HUDEP-2 (cell line): ENCODE data around the gene RPS5.
A peak's percentile ranks its signal among the peaks of the same experiment; 100 is the strongest.

Source experiments
- DNase-seq, 76 experiments: peaks; one replicate each; lab custom pipeline; 2025; ENCODE audit not compliant: unreplicated experiment in 76 of 76; lab: John Stamatoyannopoulos, UW

Gene RPS5

DNA sequence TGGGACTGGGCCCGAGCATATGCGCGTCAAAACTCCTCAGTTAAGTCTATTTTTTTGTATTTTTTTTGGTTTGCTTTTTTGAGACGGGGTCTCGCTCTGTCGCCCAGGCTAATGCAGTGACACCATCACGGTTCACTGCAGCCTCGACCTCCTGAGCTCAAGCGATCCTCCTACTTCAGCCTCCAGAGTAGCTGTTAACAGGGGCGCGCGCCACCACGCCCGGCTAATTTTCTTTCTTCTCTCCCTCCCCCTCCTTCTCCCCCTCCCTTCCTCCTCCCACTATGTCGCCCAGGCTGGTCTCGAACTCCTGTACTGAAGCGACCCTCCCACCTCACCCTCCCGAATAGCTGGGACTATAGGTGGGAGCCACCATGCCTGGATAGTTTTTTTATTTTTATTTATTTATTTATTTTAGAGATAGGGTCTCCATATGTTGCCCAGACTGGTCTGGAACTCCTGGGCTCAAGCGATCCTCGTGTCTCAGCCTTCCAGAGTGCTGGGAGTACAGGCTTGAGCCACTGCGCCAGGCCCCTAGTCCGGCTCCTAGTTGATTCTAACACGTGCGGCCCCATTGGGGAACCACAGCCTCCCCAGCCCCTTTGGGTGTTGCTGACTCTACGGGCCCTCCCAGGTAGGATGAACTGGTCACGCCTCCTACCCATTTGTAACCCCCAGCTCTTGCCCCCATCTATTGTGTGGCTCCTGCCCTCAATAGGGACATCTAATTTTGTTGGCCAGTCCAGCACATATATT is 5.4 kb upstream of the RPS5 start:
- no peak for DNase-seq

DNA sequence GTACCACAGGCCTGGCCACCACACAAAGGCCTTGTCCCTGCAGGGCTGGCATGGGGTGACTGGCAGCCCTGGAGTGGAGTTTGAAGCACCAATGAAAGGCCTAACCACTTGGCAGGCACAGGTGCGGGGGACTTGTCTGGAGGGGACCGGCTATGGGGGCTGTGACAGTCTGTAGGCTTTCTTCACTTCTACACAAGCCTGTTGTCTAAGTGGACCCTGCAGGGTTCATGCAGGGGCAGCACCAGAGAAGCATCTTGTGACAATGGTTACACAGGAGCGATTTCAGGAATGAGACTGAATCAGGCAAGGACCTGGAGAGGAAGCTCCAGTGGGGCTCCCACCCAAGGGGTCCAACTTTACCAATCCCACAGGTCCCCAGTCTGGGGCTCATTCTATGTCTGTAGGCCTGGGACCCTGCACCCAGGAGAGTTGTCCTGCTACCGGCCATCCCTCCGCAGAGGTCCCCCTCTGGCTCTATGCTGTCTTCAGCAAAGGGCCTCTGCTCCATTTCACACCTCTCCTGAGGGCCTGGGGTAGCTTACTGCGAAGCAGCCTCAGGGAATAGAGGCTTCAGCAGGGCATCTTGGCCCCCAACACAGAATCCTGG is 4.0 kb upstream of the RPS5 start:
- DNase-seq: no peak

DNA sequence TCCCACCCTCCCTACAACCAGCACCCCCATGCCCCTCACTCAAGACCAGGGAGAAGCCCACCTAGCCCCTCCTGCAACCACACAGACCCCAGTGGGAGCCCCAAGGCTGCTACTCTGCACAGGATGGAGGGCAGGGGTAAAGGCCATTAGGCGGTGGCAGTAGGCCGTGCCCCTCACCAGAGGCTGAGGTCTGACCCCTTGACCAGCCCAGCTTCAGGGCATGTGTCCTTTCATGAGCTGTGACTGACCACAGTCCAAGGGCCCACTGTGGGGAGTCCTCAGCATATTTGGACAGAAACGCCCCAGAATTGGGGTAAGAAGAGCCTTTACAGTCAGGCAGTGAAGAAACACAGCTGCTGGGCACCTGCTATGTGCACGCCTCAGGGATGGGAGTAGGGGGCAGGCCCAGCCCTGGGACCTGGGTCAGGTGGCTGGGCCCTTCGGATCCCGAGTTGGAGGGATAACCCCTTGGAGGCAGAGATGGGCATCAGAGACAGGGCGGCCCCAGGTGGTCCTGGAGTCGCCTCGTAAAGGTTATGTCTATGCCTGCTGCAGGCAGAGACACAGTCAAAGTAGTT is 1.7 kb upstream of the RPS5 start:
- peak in 1 of 76 experiments; percentile 37 for DNase-seq

DNA sequence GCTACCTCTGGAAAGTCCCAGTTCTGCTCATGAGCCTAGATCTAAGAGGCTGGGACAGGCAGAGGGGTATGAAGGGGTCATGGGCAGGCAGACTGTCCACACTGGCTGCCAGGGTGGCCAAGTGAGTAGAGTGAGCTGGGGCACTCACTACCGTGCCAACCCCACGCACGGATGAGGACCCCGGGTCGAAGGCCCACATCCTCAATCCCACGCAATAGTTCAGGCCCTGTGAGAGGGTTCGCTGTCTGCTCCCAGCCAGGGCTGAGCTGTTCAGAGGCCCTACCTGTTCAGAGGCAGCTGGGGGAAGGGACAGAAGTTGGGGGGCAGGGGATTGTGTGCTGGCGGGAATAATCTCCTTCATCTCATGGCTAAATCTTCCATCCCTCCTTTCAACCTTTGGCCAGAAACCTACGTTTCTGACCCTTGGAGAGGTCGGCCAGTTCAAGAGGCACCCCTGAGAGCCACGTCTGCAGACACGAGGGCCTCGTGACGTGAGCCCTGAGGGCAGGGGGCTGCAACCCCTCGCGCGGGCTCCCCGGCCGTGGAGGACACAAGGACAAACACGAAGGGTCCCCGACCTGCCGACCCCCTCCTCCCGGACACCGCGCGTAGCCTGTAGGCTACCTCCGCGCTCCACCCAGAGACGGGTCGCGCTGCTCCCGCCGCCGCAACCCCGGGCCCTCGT is 1.0 kb upstream of the RPS5 start:
- DNase-seq: peak in 10 of 76 experiments; percentile 22 to 79 (median 50)

DNA sequence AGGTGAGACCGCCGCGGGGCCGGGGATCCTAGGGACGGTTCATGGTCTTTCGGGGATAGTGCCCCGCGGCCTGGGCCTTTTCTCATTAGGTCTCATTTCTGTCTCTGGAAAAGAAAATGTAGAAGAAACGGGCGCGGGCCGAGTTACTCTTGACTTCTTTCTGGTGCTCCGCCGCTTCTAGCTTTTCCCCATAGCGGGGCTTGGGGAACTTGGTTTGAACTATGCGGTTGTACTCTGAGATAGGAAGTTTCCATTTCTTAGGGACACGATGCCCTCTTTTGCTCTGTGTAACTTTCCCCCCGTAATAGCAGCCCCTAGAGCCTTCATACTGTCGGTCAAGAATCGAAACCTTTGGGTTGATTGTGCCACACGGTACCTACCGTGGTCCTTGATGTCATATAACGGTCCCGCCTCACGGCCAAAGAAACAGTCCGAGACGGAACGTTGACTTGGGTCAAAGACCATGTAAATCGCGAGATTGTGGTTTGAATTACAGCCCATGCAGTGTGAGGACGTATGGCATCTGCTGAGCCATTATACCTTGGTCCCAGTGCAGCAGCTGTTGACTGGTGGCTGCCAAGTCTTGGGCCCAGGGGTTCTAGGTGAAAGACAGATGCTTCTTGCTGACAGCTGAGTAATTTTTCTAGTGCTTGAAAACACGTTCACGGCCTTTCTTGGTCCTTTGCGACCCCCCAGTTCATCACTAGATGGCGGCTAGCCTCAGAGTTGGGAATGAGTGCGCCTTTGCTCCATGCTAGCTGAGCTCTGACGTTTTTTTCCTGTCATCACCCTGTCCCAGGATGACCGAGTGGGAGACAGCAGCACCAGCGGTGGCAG is 487 bp downstream of the RPS5 start:
- DNase-seq: peak in 2 of 76 experiments; percentile 17 to 31

DNA sequence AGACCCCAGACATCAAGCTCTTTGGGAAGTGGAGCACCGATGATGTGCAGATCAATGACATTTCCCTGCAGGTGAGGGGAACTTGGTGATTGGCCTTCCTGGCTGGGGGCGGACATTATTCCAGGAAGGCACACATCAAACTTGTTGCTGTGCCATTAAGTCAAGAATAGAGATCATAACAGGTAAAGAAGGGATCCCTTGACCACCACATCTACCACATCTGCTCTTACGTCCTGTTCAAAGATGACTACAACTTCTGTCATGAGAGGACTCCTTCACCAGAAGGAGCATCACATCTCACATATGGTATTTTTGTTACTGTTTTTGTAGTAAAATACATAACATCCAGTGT is 1.1 kb downstream of the RPS5 start:
- DNase-seq: no peak

DNA sequence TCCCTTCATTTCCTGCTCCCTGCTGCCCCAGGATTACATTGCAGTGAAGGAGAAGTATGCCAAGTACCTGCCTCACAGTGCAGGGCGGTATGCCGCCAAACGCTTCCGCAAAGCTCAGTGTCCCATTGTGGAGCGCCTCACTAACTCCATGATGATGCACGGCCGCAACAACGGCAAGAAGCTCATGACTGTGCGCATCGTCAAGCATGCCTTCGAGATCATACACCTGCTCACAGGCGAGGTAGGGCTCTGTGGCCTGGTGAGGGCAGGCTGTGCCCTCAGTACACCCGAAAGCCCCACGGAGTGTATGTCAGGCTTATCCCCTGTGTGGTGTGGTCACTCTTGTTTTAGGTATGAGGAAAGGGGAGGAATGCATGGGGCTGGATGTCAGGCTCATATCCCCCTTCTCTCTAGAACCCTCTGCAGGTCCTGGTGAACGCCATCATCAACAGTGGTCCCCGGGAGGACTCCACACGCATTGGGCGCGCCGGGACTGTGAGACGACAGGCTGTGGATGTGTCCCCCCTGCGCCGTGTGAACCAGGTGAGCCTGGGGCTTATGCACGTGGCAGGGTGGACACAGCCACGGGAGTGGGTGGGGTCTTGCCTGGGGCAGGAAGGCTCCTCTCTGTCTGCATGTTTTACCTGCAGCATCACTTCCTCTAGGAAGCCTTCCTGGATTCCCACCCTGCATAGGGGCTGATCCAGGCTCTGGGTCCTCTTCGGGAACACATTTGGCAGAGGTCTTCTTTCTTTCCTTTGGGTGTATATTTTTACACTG is 6.1 kb downstream of the RPS5 start:
- DNase-seq: no peak

DNA sequence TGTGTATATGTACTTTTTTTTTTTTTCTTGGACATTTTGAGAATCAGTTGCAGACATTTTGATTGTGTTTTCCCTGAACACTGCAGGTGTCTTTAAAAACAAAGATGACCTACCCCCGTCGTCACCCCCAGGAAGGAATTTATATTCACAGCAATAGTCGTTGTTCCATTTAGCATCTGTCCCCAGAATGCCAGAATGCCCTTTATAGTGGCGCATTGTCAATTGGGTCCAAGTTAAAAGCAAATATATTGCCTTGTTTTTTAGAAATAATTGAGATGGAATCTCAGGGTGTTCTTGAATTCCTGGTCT is 6.6 kb downstream of the RPS5 start:
- DNase-seq: no peak

DNA sequence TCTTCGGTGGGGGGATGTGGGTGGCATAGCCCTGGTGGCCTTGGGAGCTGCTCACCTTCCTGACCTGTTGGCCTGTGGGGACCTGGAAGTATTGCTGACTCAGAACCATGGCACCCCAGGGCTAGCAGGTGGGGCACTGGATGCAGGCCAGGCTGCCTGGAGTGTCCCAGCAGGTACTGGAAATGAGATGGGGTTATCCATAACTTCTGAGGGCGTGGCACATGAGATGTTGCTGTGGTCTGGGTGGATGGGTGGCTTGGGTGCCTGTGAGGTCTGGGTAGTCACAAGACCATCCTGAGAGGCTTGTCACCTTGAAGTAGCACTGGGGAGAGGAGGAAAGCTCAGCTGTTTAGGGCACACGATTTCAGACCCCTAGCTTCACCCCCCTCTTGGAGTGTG is 7.8 kb downstream of the RPS5 start:
- DNase-seq: no peak

DNA sequence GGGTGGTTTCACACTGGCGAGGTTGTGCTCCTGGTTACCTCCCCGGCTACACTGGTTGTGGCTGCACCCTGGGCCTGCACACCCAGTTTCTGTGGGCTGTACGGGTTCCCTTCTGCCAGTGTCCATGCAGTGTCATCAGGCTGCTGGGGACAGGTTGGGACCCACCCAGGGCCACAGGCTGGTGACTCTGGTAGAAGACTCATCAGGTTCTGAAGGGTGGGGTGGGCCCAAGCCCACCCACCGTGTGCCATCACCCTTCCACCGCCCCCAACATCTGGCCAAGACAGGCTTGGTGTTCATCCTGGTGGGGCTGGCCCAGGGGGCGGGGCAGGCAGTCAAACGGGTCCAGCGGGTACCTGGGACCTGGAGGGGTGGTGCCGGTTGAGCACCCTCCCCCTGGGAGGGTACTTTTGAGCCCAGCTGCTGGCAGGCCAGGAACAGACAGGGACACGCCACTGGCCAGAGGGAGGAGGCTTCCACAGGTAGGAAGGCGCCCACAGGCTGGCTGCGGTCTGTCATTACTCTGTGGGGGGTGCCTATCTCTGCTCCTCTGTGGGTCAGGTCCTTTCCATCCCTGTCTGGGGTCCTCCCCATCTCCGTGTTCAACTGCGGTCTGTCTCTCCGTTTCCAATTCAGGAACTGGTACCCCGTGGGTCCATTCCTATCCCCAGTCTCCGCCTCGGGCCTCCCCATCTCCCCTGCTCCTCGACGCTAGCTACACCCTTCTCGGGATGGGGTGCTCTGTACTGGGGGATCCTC is 8.3 kb downstream of the RPS5 start, which contains the start of gene RNF225:
RNF225 (plus strand) TSS at position 437 of the 759 bp plus-strand sequence. CDS start 434 bp downstream, outside the sequence.
- peak in 16 of 76 experiments; percentile 27 to 46 (median 40) for DNase-seq

DNA sequence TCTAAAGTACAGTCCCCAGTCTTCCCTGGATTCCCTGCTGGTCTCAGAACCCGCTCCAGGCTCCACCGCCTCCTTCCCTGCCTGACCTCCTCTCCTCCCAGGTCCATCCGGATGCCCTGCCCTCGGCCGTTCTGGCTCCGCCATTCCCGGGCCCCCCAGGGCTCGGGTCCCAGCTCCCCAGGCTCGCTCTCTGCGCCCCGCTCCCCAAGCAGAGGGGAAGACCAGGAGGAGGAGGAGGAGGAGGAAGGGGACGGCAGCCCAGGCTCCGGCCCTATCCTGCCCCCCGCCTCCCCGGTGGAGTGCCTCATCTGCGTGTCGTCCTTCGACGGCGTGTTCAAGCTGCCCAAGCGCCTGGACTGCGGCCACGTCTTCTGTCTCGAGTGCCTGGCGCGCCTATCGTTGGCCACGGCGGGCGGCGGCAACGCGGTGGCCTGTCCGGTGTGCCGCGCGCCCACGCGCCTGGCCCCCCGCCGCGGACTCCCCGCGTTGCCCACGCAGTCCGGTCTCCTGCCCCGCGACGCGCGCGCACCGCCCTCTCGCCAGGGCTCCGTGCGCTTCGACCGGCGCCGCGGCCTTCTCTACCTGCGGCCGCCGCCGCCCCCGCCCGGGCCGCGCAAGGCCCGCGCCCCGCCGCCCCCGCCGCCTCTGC is 9.0 kb downstream of the RPS5 start:
- DNase-seq: peak in 3 of 76 experiments; percentile 11 to 45 (median 43)

DNA sequence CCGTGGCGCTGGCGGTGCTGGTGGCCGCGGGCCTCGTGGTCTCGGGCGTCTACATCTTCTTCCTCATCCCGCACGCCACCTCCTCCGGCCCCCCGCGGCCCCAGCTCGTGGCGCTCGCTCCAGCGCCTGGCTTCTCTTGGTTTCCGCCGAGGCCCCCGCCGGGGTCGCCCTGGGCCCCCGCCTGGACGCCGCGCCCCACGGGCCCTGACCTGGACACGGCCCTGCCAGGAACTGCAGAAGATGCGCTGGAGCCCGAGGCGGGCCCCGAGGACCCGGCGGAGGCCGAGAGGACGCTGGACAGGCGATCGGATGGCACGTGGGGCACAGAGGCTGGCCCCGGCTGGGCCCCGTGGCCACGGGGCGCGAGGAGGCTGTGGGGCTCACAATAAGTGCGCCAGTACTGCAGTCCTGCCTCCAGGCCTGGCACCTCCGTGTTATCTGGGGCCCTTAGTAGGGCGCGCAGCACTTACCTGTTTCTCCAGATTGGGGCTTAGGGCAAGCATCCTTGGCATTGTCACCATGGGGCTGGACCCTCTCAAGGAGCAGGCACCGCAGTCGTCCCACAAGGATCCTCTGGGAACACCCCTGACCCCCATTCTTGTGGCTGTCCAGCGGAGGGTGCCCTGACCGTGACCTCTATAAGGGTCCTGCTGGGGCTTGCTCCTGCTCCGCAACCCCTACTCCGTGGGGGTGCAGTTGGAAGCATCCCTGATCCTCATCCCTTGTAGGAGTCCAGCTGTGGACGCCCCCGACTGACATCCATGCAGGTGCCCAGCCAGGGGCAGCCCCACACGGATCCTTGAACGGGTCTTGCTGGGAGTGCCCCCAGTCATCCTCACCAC is 9.8 kb downstream of the RPS5 start:
- DNase-seq: no peak

DNA sequence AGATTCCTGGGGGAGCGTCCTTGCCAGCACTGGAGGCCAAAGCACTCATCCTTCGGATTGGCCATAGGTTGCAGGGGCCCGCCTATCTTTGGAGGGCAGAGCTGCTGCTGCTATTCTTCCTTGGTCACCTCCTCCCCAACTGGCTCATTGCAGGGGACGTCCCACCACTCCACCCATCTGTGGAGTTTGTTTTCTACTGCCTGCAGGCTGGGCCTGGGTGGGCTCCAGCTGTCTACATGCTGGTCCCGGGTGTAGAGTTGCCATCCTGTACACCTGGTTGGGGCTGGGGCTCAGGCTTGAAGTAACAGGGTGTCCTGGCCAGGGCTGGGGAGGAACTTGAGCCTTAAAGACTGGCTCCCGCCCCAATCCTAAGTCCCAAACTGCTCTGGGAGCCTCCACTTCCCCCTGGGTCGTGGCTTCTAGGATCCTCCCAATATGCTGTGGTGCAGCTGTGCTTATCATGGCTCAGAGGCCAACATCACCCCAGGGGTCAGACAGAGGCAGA is 10.5 kb downstream of the RPS5 start:
- no peak for DNase-seq

DNA sequence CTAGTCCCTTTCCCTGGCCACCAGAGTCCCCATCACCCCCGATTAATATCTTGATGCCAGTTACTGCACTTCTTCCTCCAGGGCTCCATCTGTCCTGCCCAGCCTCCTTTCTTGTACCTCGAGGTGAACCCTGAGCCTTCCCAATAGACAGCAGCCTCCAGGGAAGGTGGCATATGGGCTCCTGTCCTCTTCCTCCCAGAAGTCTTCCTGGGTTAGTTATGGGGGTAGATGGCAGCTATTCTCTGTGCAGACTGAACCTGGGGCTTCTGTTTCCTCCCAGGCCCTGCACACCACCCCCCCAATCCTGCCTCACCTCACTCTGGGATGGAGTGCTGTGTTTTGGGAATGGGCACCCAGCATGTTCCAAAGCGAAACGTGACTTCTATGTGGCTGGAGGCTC is 11.0 kb downstream of the RPS5 start:
- DNase-seq: no peak

DNA sequence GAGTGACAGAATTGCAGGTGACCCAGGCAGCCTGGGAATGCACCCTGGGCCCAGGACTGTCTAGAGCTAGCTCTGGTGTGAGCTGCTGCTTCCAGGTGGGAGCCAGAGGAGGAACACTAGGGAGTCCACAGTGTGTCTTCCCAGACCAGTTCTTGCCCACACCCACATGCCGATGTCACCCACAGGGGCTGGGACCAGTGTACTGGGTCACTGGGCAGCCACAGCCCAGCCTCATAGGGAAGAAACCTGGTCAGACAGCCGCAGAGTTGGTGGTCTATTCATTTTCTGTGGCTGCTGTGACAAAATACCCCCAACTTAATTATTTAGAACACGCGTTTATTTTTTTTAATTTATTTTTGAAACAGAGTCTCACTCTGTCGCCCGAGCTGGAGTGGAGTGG is 11.5 kb downstream of the RPS5 start:
- no peak for DNase-seq

DNA sequence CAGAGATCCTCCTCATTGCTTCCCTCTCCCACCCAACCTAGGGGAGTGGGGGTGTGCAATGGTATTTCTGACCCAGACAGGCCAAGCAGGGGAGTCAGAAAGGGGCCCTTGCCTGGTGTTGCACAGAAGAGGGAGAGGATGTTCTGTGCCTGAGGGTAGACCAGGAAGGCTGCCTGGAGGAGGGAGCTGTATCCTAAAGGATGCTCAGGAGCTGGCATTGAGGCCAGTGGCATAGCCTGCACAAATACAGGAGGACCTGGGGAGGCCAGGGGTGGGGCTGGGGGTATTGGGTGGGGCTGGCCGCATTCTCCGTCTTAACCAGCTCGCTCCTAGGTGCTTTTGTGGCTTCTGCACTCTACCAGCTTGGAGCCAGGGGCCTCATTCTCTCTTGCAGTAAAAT is 12.8 kb downstream of the RPS5 start:
- DNase-seq: no peak

DNA sequence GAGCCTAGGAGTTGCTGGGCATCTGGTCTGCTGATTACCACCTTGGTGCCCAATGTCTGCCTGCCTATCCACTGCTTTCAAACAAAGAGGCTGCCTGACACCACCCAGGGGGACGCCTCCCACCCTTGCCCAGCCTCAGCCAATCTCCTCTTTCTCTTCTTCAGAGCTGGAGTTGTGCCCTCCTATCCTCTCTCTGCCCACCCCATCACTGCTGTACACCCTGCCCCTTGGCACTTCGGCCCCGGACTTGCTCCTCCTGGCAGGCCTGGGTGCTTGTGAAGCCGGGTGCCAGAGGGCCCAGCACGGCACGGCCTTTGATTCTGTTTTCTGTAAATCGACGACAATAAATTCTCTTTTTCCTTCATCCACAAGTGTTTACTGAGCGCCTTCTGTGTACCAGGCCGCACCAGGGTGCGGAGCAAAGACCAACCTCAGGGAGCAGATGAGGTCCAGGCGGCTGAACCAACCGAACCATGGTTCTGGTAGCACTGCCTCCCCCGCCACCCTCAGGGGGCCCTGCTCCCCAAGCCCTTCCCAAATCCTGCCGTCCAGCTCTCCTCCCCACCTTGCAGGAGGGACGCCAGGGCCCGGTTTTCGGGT is 13.3 kb downstream of the RPS5 start:
- peak in 19 of 76 experiments; percentile 13 to 58 (median 37) for DNase-seq
